PC-9 (cell line): ENCODE results near the gene EPB41L2. TPM values are rescaled to one million over a fixed set of nuclear protein-coding genes. Genes with fewer than 3 reads are reported as not detected.
A peak's percentile ranks its signal among the peaks of the same experiment; 100 is the strongest.

Experiments used
- BruUV-seq: library from RNA; stranded (reverse); fragments of 400-500 nt; replicated peaks from 2 replicates; lab custom pipeline; 2021; lab: Mats Ljungman, UMichigan
- CTCF ChIA-PET: fragments of 300-600 bp; sonication (Branson Sonifier 250); formaldehyde crosslinking; loops from one replicate; lab custom pipeline; 2022; ENCODE audit warnings: antibody characterized with exemption; lab: Charles Lee
- POLR2A ChIA-PET: fragments of 300-600 bp; sonication (Branson Sonifier 250); formaldehyde crosslinking; loops from one replicate; lab custom pipeline; 2022; ENCODE audit warnings: antibody characterized with exemption; ENCODE audit not compliant: unreplicated experiment; lab: Charles Lee
- DNase-seq, 2 experiments: peaks; one replicate each; pipeline versions ENCODE4 v3.0.0 to v3.0.0-alpha.2; 2015 to 2022; ENCODE audit warnings: mixed read lengths in 1 of 2
- H2AFZ ChIP-seq: fragments of 200-600 bp; sonication (generic); 2 replicates; pipeline ENCODE4 v1.8.1; 2017; ENCODE audit warnings: antibody characterized with exemption
- H3F3A ChIP-seq: fragments of 200-600 bp; sonication (generic); 2 replicates; pipeline ENCODE4 v1.8.1; 2017; ENCODE audit warnings: antibody characterized with exemption, mild to moderate bottlenecking, low read depth; ENCODE audit not compliant: insufficient read depth
- H3K27ac ChIP-seq: fragments of 200-600 bp; sonication (generic); 2 replicates; pipeline ENCODE4 v1.6.1; 2016; ENCODE audit warnings: mixed run types
- H3K27me3 ChIP-seq: fragments of 200-600 bp; sonication (generic); 2 replicates; pipeline ENCODE4 v1.6.1; 2016; ENCODE audit warnings: low read depth, mixed run types; ENCODE audit not compliant: insufficient read depth
- H3K36me3 ChIP-seq: fragments of 200-600 bp; sonication (generic); 2 replicates; pipeline ENCODE4 v1.6.1; 2016; ENCODE audit warnings: low read depth, mixed run types
- H3K4me1 ChIP-seq: fragments of 200-600 bp; sonication (generic); replicated peaks from 2 replicates; pipeline ENCODE4 v1.6.1; 2016; ENCODE audit warnings: mixed run types; ENCODE audit not compliant: insufficient read depth
- H3K4me2 ChIP-seq: fragments of 200-600 bp; sonication (generic); 2 replicates; pipeline ENCODE4 v1.6.1; 2017; ENCODE audit warnings: mixed run types
- H3K4me3 ChIP-seq: fragments of 200-600 bp; sonication (generic); 2 replicates; pipeline ENCODE4 v1.6.1; 2016; ENCODE audit warnings: mixed run types
- H3K79me2 ChIP-seq: fragments of 200-600 bp; sonication (generic); 2 replicates; pipeline ENCODE4 v1.6.1; 2017; ENCODE audit warnings: low read depth, mixed run types
- H3K9me2 ChIP-seq: fragments of 200-600 bp; sonication (generic); 2 replicates; pipeline ENCODE4 v1.8.1; 2017; ENCODE audit warnings: mild to moderate bottlenecking; ENCODE audit not compliant: insufficient read depth
- H3K9me3 ChIP-seq: fragments of 200-600 bp; sonication (generic); 2 replicates; pipeline ENCODE4 v1.8.1; 2016; ENCODE audit warnings: low read depth; ENCODE audit not compliant: insufficient read depth
- H4K20me1 ChIP-seq: fragments of 200-600 bp; sonication (generic); 2 replicates; pipeline ENCODE4 v1.8.1; 2017; ENCODE audit not compliant: insufficient read depth
- CTCF ChIP-seq: fragments of 200-600 bp; sonication (generic); conservative IDR thresholded peaks from 2 replicates; pipeline ENCODE4 v1.6.1; 2017; ENCODE audit warnings: mixed run types, antibody characterized with exemption, mild to moderate bottlenecking, moderate library complexity
- EZH2 ChIP-seq: fragments of 200-600 bp; sonication (generic); IDR thresholded peaks from 2 replicates; pipeline ENCODE4 v1.8.0; 2017; ENCODE audit warnings: antibody characterized with exemption, low read depth
- intact Hi-C: fragments of 100-400 bp; cut with micrococcal nuclease; formaldehyde crosslinking; loops from one replicate; pipeline ENCODE4 v1.10.0; 2022; ENCODE audit not compliant: unreplicated experiment
- total RNA-seq: library from RNA; stranded (reverse); gene quantifications from 2 replicates; pipeline ENCODE4 v1.2.3, GENCODE V29; 2021

Gene EPB41L2
- total RNA-seq, 1 experiment from 2014 or later: 67.4 TPM

DNA sequence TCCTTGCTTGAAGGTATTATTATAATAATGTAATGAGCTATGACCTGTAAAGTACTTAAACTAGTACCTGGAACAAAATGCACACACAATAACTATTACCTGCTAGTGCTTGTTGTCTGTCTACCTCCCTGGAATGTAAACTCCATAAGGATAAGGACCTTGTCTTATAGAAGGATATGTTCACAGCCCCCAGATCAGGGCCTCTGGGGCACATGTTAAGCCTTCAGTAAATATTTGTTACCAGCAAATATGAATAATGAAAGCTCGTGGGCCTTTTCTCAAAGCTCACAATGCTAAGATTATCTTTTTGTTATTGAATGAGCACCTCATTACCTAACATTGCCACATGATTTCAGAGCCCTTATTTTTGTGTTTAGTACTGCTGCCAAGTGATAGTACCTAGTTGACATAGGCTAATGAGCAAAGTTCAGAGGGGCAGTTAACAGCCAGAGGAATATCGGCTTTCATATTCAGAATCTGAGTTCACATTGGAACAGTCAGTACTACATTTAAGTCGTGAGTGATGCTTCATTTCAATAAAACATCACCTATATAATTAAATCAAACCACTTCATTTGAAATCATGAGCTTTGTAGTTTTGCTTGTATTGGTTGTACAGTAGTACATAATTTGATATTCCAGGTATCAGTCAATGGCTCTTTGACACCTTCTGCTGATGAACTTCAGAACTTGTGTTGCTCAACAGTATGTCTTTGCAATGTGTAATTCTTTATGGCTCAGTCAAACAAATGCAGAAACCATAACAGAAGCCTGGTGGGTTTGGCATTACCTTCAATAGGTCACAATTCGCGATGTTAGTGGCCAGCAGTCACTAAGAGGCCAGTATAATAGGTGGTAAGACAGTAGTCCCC is 247.6 kb downstream of the EPB41L2 start:
- no peak overlapping the region for H3K27ac ChIP-seq
- no peaks in the 10 kb centered on the region for H3F3A ChIP-seq
- no peak for TF ChIP-seq EZH2
- TF ChIP-seq CTCF: no peak
- no peaks in the 10 kb centered on the region for H3K27me3 ChIP-seq
- H3K9me2 ChIP-seq: no peaks in the 10 kb centered on the region
- H3K4me1 ChIP-seq: no peaks in the 10 kb centered on the region
- no peak overlapping the region for H3K4me3 ChIP-seq
- no peak overlapping the region for H3K4me2 ChIP-seq
- no peak for DNase-seq
- no peaks in the 10 kb centered on the region for H3K9me3 ChIP-seq
- POLR2A ChIA-PET: interaction anchor here (0.6 kb wide), 1 partner anchor 492 kb away, joined by 15 read pairs; no protein-coding TSS in a partner anchor
- H3K79me2 ChIP-seq: no peaks in the 10 kb centered on the region
- H2AFZ ChIP-seq: no peak overlapping the region
- CTCF ChIA-PET: no interaction called here
- no peaks in the 10 kb centered on the region for H3K36me3 ChIP-seq
- no peaks in the 10 kb centered on the region for H4K20me1 ChIP-seq
- intact Hi-C loops: no loop called here
- no TSS peak for BruUV-seq

- Histone ChIP-seq H4K20me1 (no peaks in the 10 kb centered on the region), H3K4me2 (no peak overlapping the region), H3K27ac (no peak overlapping the region), H3K9me2 (no peaks in the 10 kb centered on the region), H3K36me3 (no peaks in the 10 kb centered on the region), H3K79me2 (no peaks in the 10 kb centered on the region), H3K27me3 (no peaks in the 10 kb centered on the region), H3K4me1 (no peaks in the 10 kb centered on the region), H3F3A (no peaks in the 10 kb centered on the region), H3K4me3 (no peak overlapping the region), H3K9me3 (no peaks in the 10 kb centered on the region), H2AFZ (0 out of 2 replicates have a peak overlapping the region, but pooled peaks have one; percentile 2)
- no peak for TF ChIP-seq EZH2
- no peak for TF ChIP-seq CTCF
- DNase-seq: no peak
- BruUV-seq: no TSS peak
- ChIA-PET CTCF (no interaction called here), POLR2A (no interaction called here)
- intact Hi-C loops: no loop called here
These were observed 248.5 kb downstream of the EPB41L2 start for GRCh38 chr6:130814506-130814905.

GRCh38 chr6:130811932-130812331 is 251.1 kb downstream of the EPB41L2 start:
- ChIA-PET CTCF (no interaction called here), POLR2A (no interaction called here)
- H3K4me2 ChIP-seq: no peak overlapping the region

More at GRCh38 chr6:130811932-130812331, 251.1 kb downstream of the EPB41L2 start:
- Histone ChIP-seq H3K79me2 (no peaks in the 10 kb centered on the region), H3F3A (no peaks in the 10 kb centered on the region), H3K27me3 (no peaks in the 10 kb centered on the region), H3K9me3 (no peaks in the 10 kb centered on the region), H3K27ac (no peak overlapping the region), H2AFZ (no peak overlapping the region), H3K36me3 (no peaks in the 10 kb centered on the region), H3K4me3 (no peak overlapping the region), H3K4me1 (no peaks in the 10 kb centered on the region), H4K20me1 (peaks cover 4% of the 10 kb centered on the region; the same call in 1 of the 2 replicates), H3K9me2 (0 out of 2 replicates have a peak, but pooled peaks cover 3% of the 10 kb centered on the region)
- DNase-seq: no peak
- intact Hi-C loops: no loop called here
- TF ChIP-seq EZH2 (no peak), CTCF (no peak)
- no TSS peak for BruUV-seq
